GM12878 (cell line): Measurements from ENCODE around the gene IL26. TPM values are rescaled to one million over a fixed set of nuclear protein-coding genes. Genes with fewer than 3 reads are reported as not detected.

Source experiments
- ATAC-seq: fragments of 200-7000 bp; cut with Tn5 transposase; 3 replicates; pipeline ENCODE4 v1.9.1; 2020; ENCODE audit warnings: mild to moderate bottlenecking, moderate library complexity
- BruUV-seq: library from RNA; stranded (reverse); fragments of 400-500 nt; replicated peaks from 2 replicates; lab custom pipeline; 2021; lab: Mats Ljungman, UMichigan
- CTCF ChIA-PET: fragments of 300-600 bp; sonication (Branson Sonifier 250); formaldehyde crosslinking; extraction: SDS; loops from one replicate; lab custom pipeline; 2021; ENCODE audit warnings: inconsistent platforms; lab: Yijun Ruan, JAX
- POLR2A ChIA-PET: fragments of 350-600 bp; formaldehyde crosslinking; extraction: SDS; loops from one replicate; lab custom pipeline; 2021; ENCODE audit warnings: inconsistent platforms; lab: Charles Lee
- RAD21 ChIA-PET: fragments of 300-600 bp; sonication (Branson Sonifier 250); formaldehyde crosslinking; loops from one replicate; lab custom pipeline; 2023; ENCODE audit warnings: antibody characterized with exemption; ENCODE audit not compliant: unreplicated experiment; lab: Charles Lee
- SMC1A ChIA-PET: fragments of 300-600 bp; sonication (Branson Sonifier 250); formaldehyde crosslinking; loops from one replicate; lab custom pipeline; 2023; ENCODE audit not compliant: unreplicated experiment, uncharacterized antibody; lab: Charles Lee
- DNase-seq: peaks from one replicate; pipeline ENCODE4 v3.0.0-alpha.2; 2011; ENCODE audit warnings: low read depth, low spot score
- FAIRE-seq: peaks from 3 replicates; lab custom pipeline; 2011; peaks lifted over from hg19 to GRCh38; lab: Jason Lieb, UNC
- H2AFZ ChIP-seq: 2 replicates; pipeline ENCODE4 v1.6.0; 2011; ENCODE audit warnings: low read depth, low read length, control low read depth; ENCODE audit not compliant: control insufficient read depth
- H3K27ac ChIP-seq: 2 replicates; pipeline ENCODE4 v1.5.1; 2011; ENCODE audit warnings: control low read depth; ENCODE audit not compliant: control insufficient read depth, insufficient read depth
- H3K27me3 ChIP-seq, 2 experiments: replicated peaks in 1 of 2; 2 replicates each; pipeline versions ENCODE4 v1.6.0 to v1.6.1; 2011; ENCODE audit warnings: low read length in 1 of 2; ENCODE audit not compliant: control insufficient read depth in 2 of 2, insufficient read depth in 2 of 2
- H3K36me3 ChIP-seq, 2 experiments: 2 replicates each; pipeline ENCODE4 v1.5.1; 2011; ENCODE audit warnings: low read length in 1 of 2; ENCODE audit not compliant: control insufficient read depth in 2 of 2, insufficient read depth in 2 of 2
- H3K4me1 ChIP-seq: 2 replicates; pipeline ENCODE4 v1.6.1; 2011; ENCODE audit warnings: mild to moderate bottlenecking, low read length, moderate library complexity, mixed read lengths; ENCODE audit not compliant: control insufficient read depth, insufficient read depth
- H3K4me2 ChIP-seq: 2 replicates; pipeline ENCODE4 v1.6.0; 2011; ENCODE audit warnings: control low read depth; ENCODE audit not compliant: control insufficient read depth, insufficient read depth
- H3K4me3 ChIP-seq: fragments of 200-600 bp; sonication (generic); 2 replicates; pipeline ENCODE4 v1.5.1; 2016
- H3K79me2 ChIP-seq: 2 replicates; pipeline ENCODE4 v1.6.0; 2011; ENCODE audit warnings: low read length; ENCODE audit not compliant: control insufficient read depth, insufficient read depth
- H3K9ac ChIP-seq: 2 replicates; pipeline ENCODE4 v1.8.0; 2011; ENCODE audit warnings: low read length, control low read depth, mixed read lengths; ENCODE audit not compliant: control insufficient read depth, insufficient read depth
- H3K9me3 ChIP-seq: replicated peaks from 3 replicates; pipeline ENCODE4 v1.5.1; 2011; ENCODE audit warnings: mild to moderate bottlenecking, low read length; ENCODE audit not compliant: control insufficient read depth, insufficient read depth
- H4K20me1 ChIP-seq: 2 replicates; pipeline ENCODE4 v1.6.0; 2011; ENCODE audit not compliant: control insufficient read depth, insufficient read depth
- CEBPB ChIP-seq, 2 experiments: fragments of 150-350 bp in 1 of 2; IDR thresholded peaks; 2 replicates each; pipeline ENCODE4 v1.6.1; 2012 to 2014; ENCODE audit warnings: low read depth in 2 of 2, low read length in 2 of 2, borderline replicate concordance in 1 of 2, inconsistent platforms in 1 of 2
- EZH2 ChIP-seq: IDR thresholded peaks from 2 replicates; pipeline ENCODE4 v1.6.1; 2012; ENCODE audit warnings: low read depth, mild to moderate bottlenecking, control low read depth, inconsistent platforms, low read length, borderline replicate concordance; ENCODE audit not compliant: control insufficient read depth
- GATAD2B ChIP-seq: fragments of 450-650 bp; conservative IDR thresholded peaks from 2 replicates; pipeline ENCODE4 v1.6.1; 2017; ENCODE audit warnings: low read depth, mild to moderate bottlenecking, moderate library complexity
- NR2C2 ChIP-seq: IDR thresholded peaks from 2 replicates; pipeline ENCODE4 v1.6.1; 2011; ENCODE audit warnings: borderline replicate concordance, low read depth; ENCODE audit not compliant: control insufficient read depth, insufficient read length
- NR2F1 ChIP-seq: fragments of 450-650 bp; conservative IDR thresholded peaks from 2 replicates; pipeline ENCODE4 v1.6.1; 2017; ENCODE audit warnings: mild to moderate bottlenecking
- POLR2AphosphoS2 ChIP-seq: IDR thresholded peaks from 2 replicates; pipeline ENCODE4 v1.6.1; 2011; ENCODE audit warnings: low read depth, mild to moderate bottlenecking, low read length, improper control_type of control experiment, moderate library complexity
- RAD51 ChIP-seq: fragments of 450-650 bp; IDR thresholded peaks from 2 replicates; pipeline ENCODE4 v1.6.1; 2016; ENCODE audit warnings: moderate library complexity, mild to moderate bottlenecking, inconsistent platforms
- RUNX3 ChIP-seq: IDR thresholded peaks from 2 replicates; pipeline ENCODE4 v1.6.1; 2012; ENCODE audit warnings: low read length, inconsistent platforms
- SIN3A ChIP-seq: IDR thresholded peaks from 2 replicates; pipeline ENCODE4 v1.6.1; 2012; ENCODE audit warnings: low read depth, low read length, improper control_type of control experiment
- SREBF2 ChIP-seq: IDR thresholded peaks from 2 replicates; pipeline ENCODE4 v1.6.1; 2012; ENCODE audit warnings: mild to moderate bottlenecking, low read length
- TARDBP ChIP-seq: IDR thresholded peaks from 2 replicates; pipeline ENCODE4 v1.6.1; 2016; ENCODE audit warnings: borderline replicate concordance
- ZZZ3 ChIP-seq: IDR thresholded peaks from 2 replicates; pipeline ENCODE4 v1.6.1; 2011; ENCODE audit warnings: low read depth; ENCODE audit not compliant: control insufficient read depth, insufficient read length
- WGBS: methylation state at CpG from one replicate; pipeline ENCODE4 v1.1.6; 2016; ENCODE audit warnings: low lambda C conversion rate; ENCODE audit not compliant: insufficient replicate concordance, insufficient coverage; ENCODE audit errors: missing lambda C conversion rate; 5-methylcytosine and 5-hydroxymethylcytosine counted together
- in situ Hi-C: fragments of 300-500 bp; cut with MboI; formaldehyde crosslinking; loops from 9 replicates; pipeline ENCODE4 v1.14.3; 2018; ENCODE audit warnings: mixed read lengths
- intact Hi-C: fragments of 100-400 bp; cut with micrococcal nuclease; formaldehyde crosslinking; loops from one replicate; pipeline ENCODE4 v1.14.2; 2022; ENCODE audit not compliant: unreplicated experiment
- polyA plus RNA-seq, 11 experiments: library from polyadenylated mRNA; depleted of rRNA in 4 of 11; unstranded in 6 of 11; stranded (reverse) in 5 of 11; fragments of >200 nt; fragmentation: Nextera tagmentation in 4 of 11; fragmentation: Illumina TruSeq in 1 of 11; extraction: Ambion mirVana in 4 of 11; extraction: Trizol in 1 of 11; gene quantifications; 1 replicate in 1 of 11; 2 replicates in 10 of 11; pipeline versions ENCODE4 v1.2.1 to v1.2.3, GENCODE V29; 2011 to 2016; ENCODE audit warnings: inconsistent platforms in 2 of 11, missing spikeins in 2 of 11, low read depth in 1 of 11
- total RNA-seq, 4 experiments: library from RNA; depleted of rRNA in 3 of 4; stranded (reverse); fragments of >200 nt in 3 of 4; fragmentation: Illumina TruSeq in 1 of 4; extraction: Trizol in 1 of 4; gene quantifications; 2 replicates each; pipeline versions ENCODE4 v1.2.1 to v1.2.3, GENCODE V29; 2013 to 2021
- TF ChIP-seq, protein P1 (sequence below): IDR thresholded peaks from 2 replicates; pipeline ENCODE4 v1.6.1; 2012; ENCODE audit warnings: low read depth, low read length, improper control_type of control experiment
- TF ChIP-seq, protein P2 (sequence below): fragments of 150-350 bp; IDR thresholded peaks from 2 replicates; pipeline ENCODE4 v1.6.1; 2014; ENCODE audit warnings: mild to moderate bottlenecking, low read depth, low read length
- TF ChIP-seq, protein P3 (sequence below): IDR thresholded peaks from 2 replicates; pipeline ENCODE4 v1.6.1; 2012; ENCODE audit warnings: low read depth, low read length, improper control_type of control experiment

Gene IL26
- total and polyA plus RNA-seq, 10 of the 15 experiments (the other 5 are each of a cell fraction or from before 2014, with no cell fraction given) = not detected

DNA sequence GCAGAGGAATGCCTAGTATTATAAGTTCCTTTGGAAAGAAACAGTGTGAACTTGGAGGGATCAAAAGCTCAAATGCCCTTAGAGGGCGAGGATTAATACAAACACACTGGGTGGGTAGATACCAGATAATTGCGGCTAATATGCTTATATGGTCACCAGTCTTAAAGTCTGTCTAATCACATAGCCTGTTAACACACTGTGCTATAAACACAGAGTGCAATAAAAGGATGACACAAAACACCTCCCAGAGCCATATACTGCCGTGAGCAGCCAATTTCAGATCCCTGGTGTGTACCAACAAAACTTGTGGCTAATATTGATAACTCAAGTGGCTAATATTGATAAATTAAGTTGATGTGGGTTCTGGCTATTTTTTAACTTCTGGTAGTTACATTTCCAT is 1.7 kb upstream of the IL26 start:
- FAIRE-seq = no peak
- in situ Hi-C loops = no loop called here
- BruUV-seq = no TSS peak
- Histone ChIP-seq H4K20me1 (no peaks in the 10 kb centered on the region), H3K4me2 (no peak overlapping the region), H3K9me3 (no peaks in the 10 kb centered on the region), H3K4me1 (no peaks in the 10 kb centered on the region), H3K36me3 (no peaks in the 10 kb centered on the region), H3K9ac (no peak overlapping the region), H3K79me2 (no peaks in the 10 kb centered on the region), H3K27ac (no peak overlapping the region), H2AFZ (no peak overlapping the region), H3K27me3 (no peaks in the 10 kb centered on the region; a peak in 1 of 4 replicates), H3K4me3 (no peak overlapping the region)
- TF ChIP-seq, protein P1, sequence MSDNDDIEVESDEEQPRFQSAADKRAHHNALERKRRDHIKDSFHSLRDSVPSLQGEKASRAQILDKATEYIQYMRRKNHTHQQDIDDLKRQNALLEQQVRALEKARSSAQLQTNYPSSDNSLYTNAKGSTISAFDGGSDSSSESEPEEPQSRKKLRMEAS = no peak
- no peak for TF ChIP-seq CEBPB (IDR thresholded peaks at IDR 0.05; ENCODE audit: borderline replicate concordance in 1 of 2, low read depth in 2 of 2, low read length in 2 of 2)
- no peak for TF ChIP-seq TARDBP
- TF ChIP-seq EZH2 = no peak
- no peak for TF ChIP-seq ZZZ3
- TF ChIP-seq SIN3A = no peak
- no peak for TF ChIP-seq POLR2AphosphoS2
- no peak for TF ChIP-seq GATAD2B
- no peak for TF ChIP-seq RUNX3
- TF ChIP-seq, protein P2, sequence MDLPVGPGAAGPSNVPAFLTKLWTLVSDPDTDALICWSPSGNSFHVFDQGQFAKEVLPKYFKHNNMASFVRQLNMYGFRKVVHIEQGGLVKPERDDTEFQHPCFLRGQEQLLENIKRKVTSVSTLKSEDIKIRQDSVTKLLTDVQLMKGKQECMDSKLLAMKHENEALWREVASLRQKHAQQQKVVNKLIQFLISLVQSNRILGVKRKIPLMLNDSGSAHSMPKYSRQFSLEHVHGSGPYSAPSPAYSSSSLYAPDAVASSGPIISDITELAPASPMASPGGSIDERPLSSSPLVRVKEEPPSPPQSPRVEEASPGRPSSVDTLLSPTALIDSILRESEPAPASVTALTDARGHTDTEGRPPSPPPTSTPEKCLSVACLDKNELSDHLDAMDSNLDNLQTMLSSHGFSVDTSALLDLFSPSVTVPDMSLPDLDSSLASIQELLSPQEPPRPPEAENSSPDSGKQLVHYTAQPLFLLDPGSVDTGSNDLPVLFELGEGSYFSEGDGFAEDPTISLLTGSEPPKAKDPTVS = no peak
- TF ChIP-seq NR2C2 = no peak
- TF ChIP-seq, protein P3, sequence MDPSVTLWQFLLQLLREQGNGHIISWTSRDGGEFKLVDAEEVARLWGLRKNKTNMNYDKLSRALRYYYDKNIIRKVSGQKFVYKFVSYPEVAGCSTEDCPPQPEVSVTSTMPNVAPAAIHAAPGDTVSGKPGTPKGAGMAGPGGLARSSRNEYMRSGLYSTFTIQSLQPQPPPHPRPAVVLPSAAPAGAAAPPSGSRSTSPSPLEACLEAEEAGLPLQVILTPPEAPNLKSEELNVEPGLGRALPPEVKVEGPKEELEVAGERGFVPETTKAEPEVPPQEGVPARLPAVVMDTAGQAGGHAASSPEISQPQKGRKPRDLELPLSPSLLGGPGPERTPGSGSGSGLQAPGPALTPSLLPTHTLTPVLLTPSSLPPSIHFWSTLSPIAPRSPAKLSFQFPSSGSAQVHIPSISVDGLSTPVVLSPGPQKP = no peak
- no peak for TF ChIP-seq RAD51
- no peak for TF ChIP-seq SREBF2
- no peak for TF ChIP-seq NR2F1
- no peak for ATAC-seq
- ChIA-PET SMC1A (interaction anchor here (1.0 kb wide), 1 partner anchor 9 kb away, joined by 4 read pairs; no protein-coding TSS in a partner anchor), RAD21 (no interaction called here), POLR2A (no interaction called here), CTCF (interaction anchor here (1.1 kb wide), 1 partner anchor 90 kb away, joined by 3 read pairs; no protein-coding TSS in a partner anchor)
- no peak for DNase-seq
- WGBS = 63% methylated on average over 3 of the region's 3 CpGs
- intact Hi-C loops = no loop called here
